MV-4-11 (cell line): ENCODE results near the gene NHLH1.
A peak's percentile ranks its signal among the peaks of the same experiment; 100 is the strongest.

Experiments
- DNase-seq: peaks from one replicate; lab custom pipeline; 2025; lab: John Stamatoyannopoulos, UW

Gene NHLH1

GRCh38 chr1:160359559-160360226, 7.2 kb upstream of the NHLH1 start:
- DNase-seq: no peak

GRCh38 chr1:160360227-160360695, 6.6 kb upstream of the NHLH1 start:
- DNase-seq: no peak

- no peak for DNase-seq
These were observed 5.7 kb upstream of the NHLH1 start for GRCh38 chr1:160361199-160361598.

GRCh38 chr1:160361814-160362167, 5.1 kb upstream of the NHLH1 start:
- DNase-seq: no peak

- no peak for DNase-seq
These were observed 4.5 kb upstream of the NHLH1 start for GRCh38 chr1:160362168-160362957.

GRCh38 chr1:160363010-160363409, 3.9 kb upstream of the NHLH1 start:
- no peak for DNase-seq

- DNase-seq: no peak
These were observed 2.7 kb upstream of the NHLH1 start for GRCh38 chr1:160363951-160364735.

- no peak for DNase-seq
These were observed 1.5 kb upstream of the NHLH1 start for GRCh38 chr1:160365325-160365724.

GRCh38 chr1:160367516-160367900, 637 bp downstream of the NHLH1 start:
- no peak for DNase-seq

GRCh38 chr1:160367934-160368923, 1.4 kb downstream of the NHLH1 start:
- no peak for DNase-seq

- DNase-seq: no peak
These were observed 2.2 kb downstream of the NHLH1 start for GRCh38 chr1:160369087-160369486.

- DNase-seq: no peak
These were observed 3.9 kb downstream of the NHLH1 start for GRCh38 chr1:160370561-160371345.

- no peak for DNase-seq
These were observed 4.4 kb downstream of the NHLH1 start for GRCh38 chr1:160371346-160371631.

- DNase-seq: peak; percentile 51
These were observed 4.9 kb downstream of the NHLH1 start for GRCh38 chr1:160371756-160372155.

- peak; percentile 46 for DNase-seq
These were observed 6.8 kb downstream of the NHLH1 start for GRCh38 chr1:160373696-160374095.

GRCh38 chr1:160374306-160375110, 7.6 kb downstream of the NHLH1 start:
- DNase-seq: no peak

- peak; percentile 49 for DNase-seq
These were observed 9.1 kb downstream of the NHLH1 start for GRCh38 chr1:160375788-160376524.

GRCh38 chr1:160376525-160377131, 9.8 kb downstream of the NHLH1 start:
- DNase-seq: peak; percentile 74
